Measurements from ENCODE around the gene IL36RN.

IL36RN gene

GRCh38 chr2:113058998-113059960 is at the start of gene IL36RN:
IL36RN (plus strand) TSS chr2:113059198; CDS start chr2:113059439, 241 bp downstream.
- no peak for DNase-seq (ENCODE audit: low read depth)

- DNase-seq (ENCODE audit: low read depth), result no peak
Observed at GRCh38 chr2:113009622-113010021, 49.4 kb upstream of the IL36RN start.

GRCh38 chr2:113010088-113010487 is 48.9 kb upstream of the IL36RN start:
- no peak for DNase-seq (ENCODE audit: low read depth)

GRCh38 chr2:113011108-113011507 is 47.9 kb upstream of the IL36RN start:
- no peak for DNase-seq (ENCODE audit: low read depth)

GRCh38 chr2:113012436-113013335 is 46.3 kb upstream of the IL36RN start:
- DNase-seq (ENCODE audit: low read depth), result peak; percentile 37

GRCh38 chr2:113013336-113013661 is 45.7 kb upstream of the IL36RN start:
- DNase-seq (ENCODE audit: low read depth), result no peak

GRCh38 chr2:113014067-113014466 is 44.9 kb upstream of the IL36RN start:
- DNase-seq (ENCODE audit: low read depth), result no peak

- no peak for DNase-seq (ENCODE audit: low read depth)
Observed at GRCh38 chr2:113015042-113015441, 44.0 kb upstream of the IL36RN start.

GRCh38 chr2:113015655-113016054 is 43.3 kb upstream of the IL36RN start:
- no peak for DNase-seq (ENCODE audit: low read depth)

- no peak for DNase-seq (ENCODE audit: low read depth)
Observed at GRCh38 chr2:113018509-113018908, 40.5 kb upstream of the IL36RN start.

- DNase-seq (ENCODE audit: low read depth), result no peak
Observed at GRCh38 chr2:113021312-113021711, 37.7 kb upstream of the IL36RN start.

- DNase-seq (ENCODE audit: low read depth), result no peak
Observed at GRCh38 chr2:113024764-113025163, 34.2 kb upstream of the IL36RN start.

GRCh38 chr2:113025737-113026136 is 33.3 kb upstream of the IL36RN start:
- DNase-seq (ENCODE audit: low read depth), result no peak

GRCh38 chr2:113027691-113028090 is 31.3 kb upstream of the IL36RN start:
- DNase-seq (ENCODE audit: low read depth), result no peak

GRCh38 chr2:113028112-113028511 is 30.9 kb upstream of the IL36RN start:
- no peak for DNase-seq (ENCODE audit: low read depth)

- no peak for DNase-seq (ENCODE audit: low read depth)
Observed at GRCh38 chr2:113032737-113033136, 26.3 kb upstream of the IL36RN start.

- DNase-seq (ENCODE audit: low read depth), result no peak
Observed at GRCh38 chr2:113034016-113034415, 25.0 kb upstream of the IL36RN start.

- DNase-seq (ENCODE audit: low read depth), result no peak
Observed at GRCh38 chr2:113036763-113037162, 22.2 kb upstream of the IL36RN start.

GRCh38 chr2:113038291-113038690 is 20.7 kb upstream of the IL36RN start:
- DNase-seq (ENCODE audit: low read depth), result no peak

GRCh38 chr2:113039158-113039557 is 19.8 kb upstream of the IL36RN start:
- DNase-seq (ENCODE audit: low read depth), result no peak

- DNase-seq (ENCODE audit: low read depth), result no peak
Observed at GRCh38 chr2:113039719-113040118, 19.3 kb upstream of the IL36RN start.

GRCh38 chr2:113041871-113042270 is 17.1 kb upstream of the IL36RN start:
- DNase-seq (ENCODE audit: low read depth), result no peak

- DNase-seq (ENCODE audit: low read depth), result no peak
Observed at GRCh38 chr2:113046465-113046864, 12.5 kb upstream of the IL36RN start.
